COLO829 (cell line): ENCODE data around the gene FBXO31.

Experiments
- DNase-seq: peaks from one replicate; pipeline ENCODE4 v3.0.0; 2012; ENCODE audit warnings: low spot score

FBXO31 gene

DNA sequence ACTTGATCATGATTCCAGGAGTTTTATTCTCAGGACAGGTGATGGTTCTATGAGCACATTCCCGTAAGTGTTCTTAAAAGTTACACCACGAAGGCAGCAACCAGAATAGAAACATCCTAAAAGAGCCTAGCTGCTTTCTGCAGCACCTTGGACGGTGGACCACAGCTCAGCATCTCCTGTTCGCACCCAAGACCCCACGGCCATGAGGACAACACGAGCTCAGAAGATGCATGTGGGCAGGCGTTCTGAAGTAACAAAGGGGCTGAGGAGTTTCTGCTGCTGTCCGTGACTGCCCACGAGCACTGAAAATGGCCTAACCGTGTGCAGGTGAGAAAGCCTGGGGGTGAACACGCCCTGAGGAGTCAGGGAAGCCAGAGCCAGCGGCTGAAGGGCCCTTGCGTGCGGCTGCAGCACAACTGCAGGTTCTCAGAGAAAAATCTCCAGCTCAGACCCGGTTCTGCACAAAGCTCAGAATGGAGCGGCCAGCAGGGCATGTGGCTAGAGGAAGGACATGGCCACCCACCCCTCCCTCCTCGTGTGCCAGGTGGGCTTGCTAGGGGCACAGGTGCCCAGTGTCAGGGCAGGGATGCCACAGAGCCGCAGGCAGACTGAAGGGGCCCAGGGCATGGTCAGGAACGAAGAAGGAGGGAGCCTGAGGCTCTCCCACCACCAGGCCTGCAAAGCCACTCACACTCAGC is 55.6 kb downstream of the FBXO31 start:
- DNase-seq: no peak

- no peak for DNase-seq
Observed at GRCh38 chr16:87326151-87326571, 57.4 kb downstream of the FBXO31 start.

DNA sequence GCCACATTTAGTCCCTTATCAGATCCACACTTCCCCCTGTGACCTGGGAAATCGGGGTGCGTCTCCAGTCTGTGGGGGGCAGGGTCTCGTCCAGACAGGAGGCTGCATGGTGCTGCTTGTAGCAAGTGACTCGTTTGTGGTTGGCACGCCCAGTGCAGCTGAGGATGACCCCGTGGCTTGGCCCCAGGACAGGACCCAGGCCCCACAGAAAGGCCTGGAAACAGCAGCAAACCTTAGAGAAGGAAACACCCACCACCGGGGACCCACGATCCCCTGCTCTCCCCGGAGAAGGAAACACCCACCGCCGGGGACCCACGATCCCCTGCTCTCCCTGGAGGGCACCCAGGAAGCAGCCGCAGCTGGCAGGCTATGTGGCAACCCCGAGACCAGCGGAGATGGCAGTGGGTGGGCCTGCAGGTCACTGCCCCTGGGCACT is 58.1 kb downstream of the FBXO31 start:
- no peak for DNase-seq

DNA sequence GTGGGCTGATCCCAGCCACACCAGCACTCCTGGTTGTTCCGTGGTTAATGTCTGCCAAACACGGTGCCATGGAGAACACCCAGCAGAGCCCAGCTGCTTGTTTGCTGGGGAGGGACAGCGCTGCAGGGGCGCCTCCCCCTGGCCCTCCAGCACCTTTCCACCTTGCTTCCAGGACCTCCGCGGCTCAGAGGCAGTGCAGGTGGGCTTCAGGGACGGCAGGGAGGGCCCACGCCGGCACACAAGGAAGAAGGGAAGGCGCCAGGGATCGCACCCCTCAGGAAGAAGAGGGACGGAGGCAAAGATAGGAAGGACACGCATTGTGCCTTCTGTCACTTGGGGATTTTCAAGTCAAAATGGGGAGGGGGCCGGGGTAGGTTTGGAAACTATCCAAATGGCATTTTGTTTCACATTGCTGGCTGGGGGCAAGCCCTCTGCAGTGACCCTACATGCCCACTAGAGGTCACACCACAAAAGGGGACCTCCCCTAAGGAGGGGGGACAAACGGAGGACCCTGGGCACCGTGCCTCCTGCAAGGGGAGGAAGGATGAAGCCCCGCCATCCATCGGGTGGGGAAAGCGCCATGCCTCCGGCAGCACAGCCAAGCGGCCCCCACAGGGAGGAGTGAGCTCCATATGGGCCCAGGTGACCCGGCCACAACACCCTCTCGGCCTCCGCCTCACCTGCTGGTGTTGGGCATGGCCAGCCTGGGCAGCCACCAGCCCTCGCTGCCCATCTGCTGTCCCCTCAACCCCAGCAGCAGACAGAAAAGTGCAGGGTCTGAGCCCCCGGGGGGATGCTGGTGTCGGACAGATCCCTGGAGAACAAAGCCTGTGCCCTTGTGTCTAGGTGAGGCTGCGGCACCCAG is 58.9 kb downstream of the FBXO31 start:
- DNase-seq: peak; percentile 20

- DNase-seq: no peak
Observed at GRCh38 chr16:87323727-87324410, 59.7 kb downstream of the FBXO31 start.

DNA sequence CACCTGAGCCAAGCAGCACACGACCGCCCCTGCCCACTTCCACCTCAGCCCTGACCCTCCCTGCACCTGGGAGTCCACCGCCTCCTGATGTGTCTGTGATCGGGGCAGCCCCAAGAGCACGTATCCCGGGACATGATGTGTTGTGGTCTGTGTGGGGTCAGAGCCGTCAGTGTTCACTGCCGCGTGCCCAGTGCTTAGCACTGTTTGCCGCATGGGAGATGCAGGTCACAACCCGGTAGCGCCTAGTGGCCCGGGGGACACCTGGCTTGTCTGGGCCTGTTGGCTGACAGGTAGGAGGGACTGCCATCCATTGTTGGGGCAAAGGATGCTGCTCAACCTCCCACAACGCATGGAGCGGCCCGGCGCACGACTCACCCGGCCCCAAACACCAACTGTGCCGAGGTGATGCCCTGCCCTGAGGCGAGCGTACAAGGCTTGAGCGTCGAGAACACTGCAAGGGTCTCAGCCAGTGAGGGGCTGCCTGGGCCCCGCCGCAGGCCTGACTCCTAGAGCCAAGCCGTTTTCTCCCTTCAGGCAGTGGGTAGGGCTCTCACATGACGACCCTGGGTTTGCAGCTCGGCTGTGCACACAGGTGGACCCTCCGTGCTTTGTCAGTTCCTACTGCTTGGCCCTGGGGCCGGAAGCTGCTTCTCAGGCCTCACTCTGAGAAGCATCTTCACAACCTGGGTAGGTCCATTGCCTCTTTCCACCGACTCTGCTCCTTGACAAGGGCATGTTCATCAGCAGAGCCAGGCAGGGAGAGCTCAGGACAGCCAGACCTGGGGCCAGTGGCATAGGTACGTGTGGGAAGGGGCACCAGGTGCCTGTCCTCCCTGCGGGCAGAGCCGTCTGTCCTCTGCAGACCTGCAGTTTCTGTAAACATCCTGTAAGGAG is 60.5 kb downstream of the FBXO31 start:
- no peak for DNase-seq

DNA sequence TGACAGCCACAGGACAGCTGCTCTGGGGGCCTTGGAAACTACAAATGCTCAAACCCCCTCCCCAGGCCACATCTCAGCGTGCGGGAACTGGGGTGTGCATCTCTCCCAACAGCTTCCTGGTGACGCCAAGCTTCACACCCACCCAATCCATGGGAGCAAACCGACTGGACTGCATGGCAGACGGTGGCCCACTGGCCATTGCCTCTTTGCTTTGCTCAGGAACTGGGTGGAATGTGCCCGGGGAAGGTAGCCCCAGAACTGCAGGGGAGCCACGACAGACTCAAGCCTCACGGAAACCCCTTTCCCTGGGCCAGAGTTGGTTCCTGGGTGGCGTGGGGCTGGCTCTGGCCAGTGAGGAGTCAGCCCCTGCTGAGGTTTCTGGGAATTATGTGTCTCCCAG is 61.2 kb downstream of the FBXO31 start:
- no peak for DNase-seq

- DNase-seq: no peak
Observed at GRCh38 chr16:87321336-87322107, 62.1 kb downstream of the FBXO31 start.

GRCh38 chr16:87320510-87321227 is 62.9 kb downstream of the FBXO31 start:
- no peak for DNase-seq

DNA sequence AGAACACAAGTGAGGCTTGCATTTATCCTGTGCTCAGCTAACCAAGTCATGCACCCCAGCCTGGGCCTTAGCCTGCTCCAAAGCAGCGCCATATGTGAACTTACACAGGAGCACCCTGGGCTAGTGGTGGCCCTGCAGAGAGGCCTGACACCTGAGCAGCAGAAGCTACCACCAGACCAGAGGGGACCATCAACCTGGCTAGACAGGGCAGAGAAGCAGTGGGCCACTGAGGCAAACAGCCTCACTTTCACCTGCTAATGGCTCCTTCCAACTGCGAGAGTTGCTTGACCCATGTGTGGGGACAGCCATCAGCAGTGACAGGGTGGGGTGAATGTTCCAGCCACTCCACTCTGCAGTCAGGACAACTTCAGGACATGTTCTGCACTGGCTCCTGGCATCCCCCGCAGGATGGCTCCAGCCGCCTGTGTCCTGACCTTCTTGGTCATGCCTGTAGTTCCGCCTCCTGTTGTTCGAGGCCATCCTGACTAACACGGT is 63.5 kb downstream of the FBXO31 start:
- no peak for DNase-seq

GRCh38 chr16:87319011-87319410 is 64.6 kb downstream of the FBXO31 start:
- no peak for DNase-seq

DNA sequence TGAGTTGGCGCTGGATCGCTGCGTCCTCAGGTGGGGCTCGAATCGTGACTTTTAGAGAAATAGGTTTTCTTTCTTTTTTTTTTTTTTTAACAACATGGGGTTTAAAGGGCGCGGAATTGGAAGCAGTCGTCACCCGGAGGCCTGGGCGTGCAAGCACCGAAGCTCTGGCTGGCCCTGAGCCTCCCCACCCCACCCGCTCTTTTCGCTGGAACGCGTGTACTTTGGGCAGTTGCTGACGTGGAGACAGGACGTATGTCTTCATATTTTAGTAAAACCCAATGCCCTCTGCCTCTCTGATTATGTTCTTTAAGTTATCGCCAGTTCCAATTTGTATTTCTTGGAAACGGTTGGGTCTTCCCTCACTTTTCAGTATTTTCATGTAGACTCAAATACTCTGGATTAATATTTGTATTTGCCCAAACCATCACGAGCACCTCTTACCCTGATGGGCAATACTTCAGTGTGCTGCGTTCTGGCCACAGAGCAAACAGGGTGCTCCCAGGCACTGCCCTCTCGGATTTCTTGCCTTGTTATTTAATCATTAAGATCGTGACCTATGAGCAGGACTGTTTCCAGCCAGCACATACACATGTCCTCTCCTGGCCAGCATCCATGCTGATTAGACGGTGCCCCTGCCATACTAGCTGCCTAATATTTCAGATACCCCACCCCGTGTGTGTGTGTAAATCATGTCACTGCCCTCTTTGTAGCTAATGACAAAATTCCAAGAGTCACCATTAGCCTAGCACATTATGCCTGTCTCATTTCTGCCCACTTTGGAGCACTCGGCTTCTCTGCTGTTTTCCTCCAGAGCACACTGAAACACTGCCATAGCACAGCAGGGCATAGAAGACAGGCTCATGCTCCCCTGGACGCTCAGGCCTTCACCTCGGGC is 65.6 kb downstream of the FBXO31 start:
- peak; percentile 6 for DNase-seq

DNA sequence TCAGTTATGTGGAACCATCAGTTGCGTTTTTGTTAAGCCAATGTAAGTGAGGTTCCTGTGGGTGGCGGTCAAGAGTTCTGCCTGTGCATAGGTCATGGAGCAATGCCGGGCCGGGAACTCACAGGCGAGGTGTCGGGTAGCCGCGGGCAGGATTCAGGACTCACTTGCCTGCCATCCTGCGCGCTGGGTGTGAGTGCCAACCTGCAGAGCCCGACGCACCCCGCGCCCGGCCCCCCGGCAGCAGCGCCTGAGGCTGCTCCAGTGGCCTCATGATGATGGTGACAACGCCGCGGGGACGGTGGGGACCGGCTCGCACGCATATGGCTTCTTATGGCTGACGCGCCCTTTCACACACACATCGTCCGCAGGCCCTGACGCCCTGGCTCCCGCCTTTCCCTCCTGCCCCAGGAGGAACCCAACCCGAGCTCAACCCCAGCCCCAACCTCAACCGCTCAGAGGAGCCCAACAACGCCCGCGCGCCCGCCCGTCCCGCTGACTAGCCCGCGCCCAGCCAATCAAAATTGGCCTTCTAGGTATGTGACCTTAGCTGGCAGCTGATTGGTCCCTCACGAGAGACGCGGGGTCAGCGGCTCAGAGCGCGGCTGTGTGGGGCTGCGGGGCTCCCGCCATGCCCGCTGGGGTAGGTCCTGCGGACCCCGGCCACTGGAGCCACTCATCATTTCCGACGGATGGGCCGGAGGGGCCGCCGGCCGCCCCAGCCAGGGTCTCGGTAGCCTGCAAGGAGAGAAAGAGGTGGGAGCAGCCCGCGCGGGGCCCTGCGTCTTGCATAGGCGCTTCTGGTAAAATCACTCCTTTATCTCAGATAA is 66.4 kb downstream of the FBXO31 start, which contains the start of gene C16orf95:
TSS of gene C16orf95 (minus strand) at position 470 of the 827 bp plus-strand sequence. CDS start at position 320, 150 bp downstream.
- DNase-seq: peak; percentile 78

- DNase-seq: no peak
Observed at GRCh38 chr16:87316450-87316922, 67.1 kb downstream of the FBXO31 start.

DNA sequence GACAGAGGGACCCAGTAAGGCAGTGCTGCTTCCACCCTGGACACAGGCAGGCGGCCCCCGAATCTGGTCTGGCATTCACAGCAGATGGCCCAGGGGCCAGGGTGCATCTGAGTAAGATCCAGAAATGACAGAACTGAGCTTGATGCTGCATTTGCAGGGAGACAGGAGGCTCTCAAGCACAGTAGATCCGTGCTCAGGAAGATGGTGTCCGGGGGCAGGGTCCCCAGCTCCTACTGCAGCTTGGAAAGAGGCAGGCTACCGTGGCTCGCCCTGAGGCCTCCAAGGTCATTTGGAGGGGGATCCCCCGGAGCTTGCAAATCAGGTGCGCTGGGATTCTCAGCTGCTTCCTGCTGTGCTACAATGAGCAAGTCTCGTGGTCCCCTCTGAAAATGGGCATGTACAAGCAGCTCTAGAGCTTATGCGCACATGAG is 68.6 kb downstream of the FBXO31 start:
- no peak for DNase-seq

DNA sequence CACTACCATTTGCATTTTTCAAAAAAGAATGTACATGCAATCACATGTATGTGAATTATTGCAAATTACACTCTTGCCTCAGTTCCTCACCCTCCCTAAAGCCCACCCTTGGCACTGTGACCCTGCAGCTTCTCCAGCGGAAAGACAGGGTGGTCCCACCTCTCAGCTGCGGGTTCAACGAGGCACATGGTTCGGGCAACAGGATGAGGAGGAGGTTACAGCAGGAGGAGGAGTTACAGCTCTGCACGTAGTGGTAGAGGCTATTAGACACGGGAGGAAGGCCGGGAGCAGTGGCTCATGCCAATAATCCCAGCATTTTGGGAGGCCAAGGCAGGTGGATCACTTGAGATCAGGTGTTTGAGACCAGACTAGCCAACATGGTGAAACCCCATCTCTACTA is 71.6 kb downstream of the FBXO31 start:
- DNase-seq: no peak

- DNase-seq: no peak
Observed at GRCh38 chr16:87311387-87311786, 72.2 kb downstream of the FBXO31 start.

- no peak for DNase-seq
Observed at GRCh38 chr16:87310610-87311009, 73.0 kb downstream of the FBXO31 start.
